ENCODE data around the gene HDAC4.

Gene HDAC4

GRCh38 chr2:239084007-239084406 lies 316.8 kb downstream of the HDAC4 start:
- no peak overlapping the region for H4K8ac ChIP-seq (ENCODE audit: low read depth, low read length)
- no peak overlapping the region for H3K14ac ChIP-seq (ENCODE audit: low read length)
- peaks cover 0 to 6% of the 10 kb centered on the region in 2 experiments for H3K36me3 ChIP-seq (ENCODE audit: control insufficient read depth in 1 of 2, insufficient read depth in 2 of 2, low read length in 2 of 2)
- no CpG with 5 or more reads among the region's 24 CpGs for WGBS (ENCODE audit: extremely low coverage, insufficient coverage, insufficient read length)
- H3K9me3 ChIP-seq (ENCODE audit: insufficient read depth, low read depth, low read length), result peaks cover 6% of the 10 kb centered on the region
- no peak overlapping the region for H2AFZ ChIP-seq (ENCODE audit: insufficient read depth, low read length, poor library complexity)
- no peak overlapping the region for H3K23ac ChIP-seq (ENCODE audit: low read length)
- H3K27ac ChIP-seq (ENCODE audit: low read depth, low read length), result no peak overlapping the region
- H2BK5ac ChIP-seq (ENCODE audit: low read depth, low read length, poor library complexity), result no peak overlapping the region
- no peak for DNase-seq
- H3K79me1 ChIP-seq (ENCODE audit: low read length), result no peaks in the 10 kb centered on the region
- H3K9ac ChIP-seq (ENCODE audit: low read length), result no peak overlapping the region
- H3K79me2 ChIP-seq (ENCODE audit: control insufficient read depth, insufficient read depth, low read length, poor library complexity), result no peaks in the 10 kb centered on the region
- no peak overlapping the region for H3K4me3 ChIP-seq (ENCODE audit: low read depth, low read length)
- no peak overlapping the region for H3K4me2 ChIP-seq (ENCODE audit: low read length)
- H2BK120ac ChIP-seq (ENCODE audit: insufficient read depth, low read length, poor library complexity), result no peak overlapping the region
- H3K27me3 ChIP-seq (ENCODE audit: insufficient read depth, low read length), result no peaks in the 10 kb centered on the region
- H2AK5ac ChIP-seq (ENCODE audit: low read length), result no peak overlapping the region
- no peak overlapping the region for H3K18ac ChIP-seq (ENCODE audit: low read length)
- H4K91ac ChIP-seq (ENCODE audit: low read depth, low read length), result no peak overlapping the region
- peaks cover 2 to 3% of the 10 kb centered on the region in 2 experiments for H3K4me1 ChIP-seq (ENCODE audit: control insufficient read depth in 1 of 2, insufficient read depth in 2 of 2, low read length in 2 of 2)
- H3K4ac ChIP-seq (ENCODE audit: low read depth, low read length), result no peak overlapping the region
- no peak overlapping the region for H2BK12ac ChIP-seq (ENCODE audit: low read length)
- H4K12ac ChIP-seq (ENCODE audit: low read depth, low read length), result no peak overlapping the region

- no peak overlapping the region for H3K27ac ChIP-seq (ENCODE audit: low read depth, low read length)
- DNase-seq, result no peak
- no peak overlapping the region for H3K4me3 ChIP-seq (ENCODE audit: low read depth, low read length)
- H2AK5ac ChIP-seq (ENCODE audit: low read length), result no peak overlapping the region
- H2AFZ ChIP-seq (ENCODE audit: insufficient read depth, low read length, poor library complexity), result no peak overlapping the region
- no peak overlapping the region for H4K12ac ChIP-seq (ENCODE audit: low read depth, low read length)
- H4K8ac ChIP-seq (ENCODE audit: low read depth, low read length), result no peak overlapping the region
- H4K91ac ChIP-seq (ENCODE audit: low read depth, low read length), result no peak overlapping the region
- no peaks in the 10 kb centered on the region for H3K27me3 ChIP-seq (ENCODE audit: insufficient read depth, low read length)
- no peak overlapping the region for H3K9ac ChIP-seq (ENCODE audit: low read length)
- no peak overlapping the region for H2BK5ac ChIP-seq (ENCODE audit: low read depth, low read length, poor library complexity)
- H2BK120ac ChIP-seq (ENCODE audit: insufficient read depth, low read length, poor library complexity), result no peak overlapping the region
- no peak overlapping the region for H3K18ac ChIP-seq (ENCODE audit: low read length)
- no peak overlapping the region for H3K4me2 ChIP-seq (ENCODE audit: low read length)
- H3K23ac ChIP-seq (ENCODE audit: low read length), result no peak overlapping the region
- no peaks in the 10 kb centered on the region for H3K79me2 ChIP-seq (ENCODE audit: control insufficient read depth, insufficient read depth, low read length, poor library complexity)
- H3K4me1 ChIP-seq (ENCODE audit: control insufficient read depth in 1 of 2, insufficient read depth in 2 of 2, low read length in 2 of 2), result peaks cover 2 to 3% of the 10 kb centered on the region in 2 experiments
- H3K14ac ChIP-seq (ENCODE audit: low read length), result no peak overlapping the region
- WGBS (ENCODE audit: extremely low coverage, insufficient coverage, insufficient read length), result no CpG with 5 or more reads among the region's 14 CpGs
- no peak overlapping the region for H3K4ac ChIP-seq (ENCODE audit: low read depth, low read length)
- peaks cover 0 to 6% of the 10 kb centered on the region in 2 experiments for H3K36me3 ChIP-seq (ENCODE audit: control insufficient read depth in 1 of 2, insufficient read depth in 2 of 2, low read length in 2 of 2)
- H2BK12ac ChIP-seq (ENCODE audit: low read length), result no peak overlapping the region
- H3K9me3 ChIP-seq (ENCODE audit: insufficient read depth, low read depth, low read length), result peaks cover 6% of the 10 kb centered on the region
- no peaks in the 10 kb centered on the region for H3K79me1 ChIP-seq (ENCODE audit: low read length)
Observed at GRCh38 chr2:239082425-239082824, 318.4 kb downstream of the HDAC4 start.

- Histone ChIP-seq H3K79me2 (ENCODE audit: control insufficient read depth, insufficient read depth, low read length, poor library complexity) (no peaks in the 10 kb centered on the region), H3K9me3 (ENCODE audit: insufficient read depth, low read depth, low read length) (peaks cover 6% of the 10 kb centered on the region)
Observed at GRCh38 chr2:239081622-239082021, 319.2 kb downstream of the HDAC4 start.

GRCh38 chr2:239081046-239081445 lies 319.8 kb downstream of the HDAC4 start:
- Histone ChIP-seq H3K79me1 (ENCODE audit: low read length) (no peaks in the 10 kb centered on the region), H4K12ac (ENCODE audit: low read depth, low read length) (no peak overlapping the region), H3K14ac (ENCODE audit: low read length) (no peak overlapping the region), H3K9me3 (ENCODE audit: insufficient read depth, low read depth, low read length) (peaks cover 6% of the 10 kb centered on the region), H2BK12ac (ENCODE audit: low read length) (no peak overlapping the region), H3K18ac (ENCODE audit: low read length) (no peak overlapping the region), H2BK120ac (ENCODE audit: insufficient read depth, low read length, poor library complexity) (no peak overlapping the region), H3K4ac (ENCODE audit: low read depth, low read length) (no peak overlapping the region), H3K4me3 (ENCODE audit: low read depth, low read length) (no peak overlapping the region), H2AFZ (ENCODE audit: insufficient read depth, low read length, poor library complexity) (no peak overlapping the region), H3K4me2 (ENCODE audit: low read length) (no peak overlapping the region), H3K27me3 (ENCODE audit: insufficient read depth, low read length) (no peaks in the 10 kb centered on the region), H3K27ac (ENCODE audit: low read depth, low read length) (no peak overlapping the region), H3K79me2 (ENCODE audit: control insufficient read depth, insufficient read depth, low read length, poor library complexity) (no peaks in the 10 kb centered on the region), H3K9ac (ENCODE audit: low read length) (no peak overlapping the region), H4K91ac (ENCODE audit: low read depth, low read length) (no peak overlapping the region), H4K8ac (ENCODE audit: low read depth, low read length) (no peak overlapping the region), H3K23ac (ENCODE audit: low read length) (no peak overlapping the region), H2AK5ac (ENCODE audit: low read length) (no peak overlapping the region), H3K36me3 (ENCODE audit: control insufficient read depth in 1 of 2, insufficient read depth in 2 of 2, low read length in 2 of 2) (peaks cover 0 to 6% of the 10 kb centered on the region in 2 experiments), H3K4me1 (ENCODE audit: control insufficient read depth in 1 of 2, insufficient read depth in 2 of 2, low read length in 2 of 2) (peaks cover 2 to 3% of the 10 kb centered on the region in 2 experiments), H2BK5ac (ENCODE audit: low read depth, low read length, poor library complexity) (no peak overlapping the region)
- DNase-seq, result no peak
- WGBS (ENCODE audit: extremely low coverage, insufficient coverage, insufficient read length), result no CpG with 5 or more reads among the region's 19 CpGs

More at GRCh38 chr2:239081622-239082021, 319.2 kb downstream of the HDAC4 start:
- Histone ChIP-seq H3K4me1 (ENCODE audit: control insufficient read depth in 1 of 2, insufficient read depth in 2 of 2, low read length in 2 of 2) (peaks cover 2 to 3% of the 10 kb centered on the region in 2 experiments), H3K4ac (ENCODE audit: low read depth, low read length) (no peak overlapping the region), H3K36me3 (ENCODE audit: control insufficient read depth in 1 of 2, insufficient read depth in 2 of 2, low read length in 2 of 2) (peaks cover 0 to 6% of the 10 kb centered on the region in 2 experiments), H4K12ac (ENCODE audit: low read depth, low read length) (no peak overlapping the region), H3K4me2 (ENCODE audit: low read length) (no peak overlapping the region), H2AFZ (ENCODE audit: insufficient read depth, low read length, poor library complexity) (no peak overlapping the region), H3K9ac (ENCODE audit: low read length) (no peak overlapping the region), H3K27me3 (ENCODE audit: insufficient read depth, low read length) (no peaks in the 10 kb centered on the region), H3K4me3 (ENCODE audit: low read depth, low read length) (no peak overlapping the region), H3K14ac (ENCODE audit: low read length) (no peak overlapping the region), H3K79me1 (ENCODE audit: low read length) (no peaks in the 10 kb centered on the region), H2AK5ac (ENCODE audit: low read length) (no peak overlapping the region), H3K18ac (ENCODE audit: low read length) (no peak overlapping the region), H3K23ac (ENCODE audit: low read length) (no peak overlapping the region), H2BK12ac (ENCODE audit: low read length) (no peak overlapping the region), H4K8ac (ENCODE audit: low read depth, low read length) (no peak overlapping the region), H2BK120ac (ENCODE audit: insufficient read depth, low read length, poor library complexity) (no peak overlapping the region), H2BK5ac (ENCODE audit: low read depth, low read length, poor library complexity) (no peak overlapping the region), H4K91ac (ENCODE audit: low read depth, low read length) (no peak overlapping the region), H3K27ac (ENCODE audit: low read depth, low read length) (no peak overlapping the region)
- no CpG with 5 or more reads among the region's 18 CpGs for WGBS (ENCODE audit: extremely low coverage, insufficient coverage, insufficient read length)
- DNase-seq, result no peak
